HG03196 (cell line): ENCODE results near the gene RPS19BP1.
"Not testable (repeated sequence)": the region's sequence is repeated elsewhere in the genome, so short reads cannot be mapped to it uniquely, and the experiment has no call there.

ENCODE experiments used
- ATAC-seq: cut with Tn5 transposase; IDR thresholded peaks from one replicate; pipeline ENCODE4 v1.9.1; 2021; ENCODE audit not compliant: unreplicated experiment

The RPS19BP1 gene

GRCh38 chr22:39528681-39529486, 3.7 kb downstream of the RPS19BP1 start:
- ATAC-seq: peak; percentile 28

GRCh38 chr22:39528080-39528661, 4.4 kb downstream of the RPS19BP1 start:
- no peak for ATAC-seq

- no peak for ATAC-seq
Observed at GRCh38 chr22:39527481-39527961, 5.0 kb downstream of the RPS19BP1 start.

- ATAC-seq: no peak
Observed at GRCh38 chr22:39526736-39527171, 5.8 kb downstream of the RPS19BP1 start.

GRCh38 chr22:39525658-39525975, 6.9 kb downstream of the RPS19BP1 start:
- ATAC-seq: no peak

- ATAC-seq: no peak
Observed at GRCh38 chr22:39524753-39525657, 7.5 kb downstream of the RPS19BP1 start.

GRCh38 chr22:39524089-39524752, 8.3 kb downstream of the RPS19BP1 start:
- no peak for ATAC-seq

GRCh38 chr22:39522567-39523300, 9.8 kb downstream of the RPS19BP1 start:
- no peak for ATAC-seq

- not testable (repeated sequence) for ATAC-seq
Observed at GRCh38 chr22:39522091-39522490, 10.5 kb downstream of the RPS19BP1 start.

GRCh38 chr22:39521106-39521885, 11.3 kb downstream of the RPS19BP1 start:
- not testable (repeated sequence) for ATAC-seq

GRCh38 chr22:39520226-39521105, 12.1 kb downstream of the RPS19BP1 start, which contains the start of gene ATF4:
Gene ATF4, plus strand, starts transcription at chr22:39520562. Its CDS starts 884 bp downstream, at chr22:39521446.
- peak; percentile 49 for ATAC-seq

- ATAC-seq: peak; percentile 77
Observed at GRCh38 chr22:39519681-39520225, 12.8 kb downstream of the RPS19BP1 start.

GRCh38 chr22:39518996-39519680, 13.4 kb downstream of the RPS19BP1 start:
- no peak for ATAC-seq

GRCh38 chr22:39518144-39518786, 14.3 kb downstream of the RPS19BP1 start:
- no peak for ATAC-seq

GRCh38 chr22:39517470-39517869, 15.1 kb downstream of the RPS19BP1 start:
- no peak for ATAC-seq

- no peak for ATAC-seq
Observed at GRCh38 chr22:39515266-39516050, 17.1 kb downstream of the RPS19BP1 start.
